Embryonic facial prominence (tissue), 1 donor: ENCODE results near the gene CGREF1.
"Not testable (repeated sequence)": the region's sequence is repeated elsewhere in the genome, so short reads cannot be mapped to it uniquely, and the experiment has no call there.

Experiments
- DNase-seq: peaks from one replicate; pipeline ENCODE4 v3.0.0-alpha.2; 2016; ENCODE audit errors: extremely low spot score

Gene CGREF1

DNA sequence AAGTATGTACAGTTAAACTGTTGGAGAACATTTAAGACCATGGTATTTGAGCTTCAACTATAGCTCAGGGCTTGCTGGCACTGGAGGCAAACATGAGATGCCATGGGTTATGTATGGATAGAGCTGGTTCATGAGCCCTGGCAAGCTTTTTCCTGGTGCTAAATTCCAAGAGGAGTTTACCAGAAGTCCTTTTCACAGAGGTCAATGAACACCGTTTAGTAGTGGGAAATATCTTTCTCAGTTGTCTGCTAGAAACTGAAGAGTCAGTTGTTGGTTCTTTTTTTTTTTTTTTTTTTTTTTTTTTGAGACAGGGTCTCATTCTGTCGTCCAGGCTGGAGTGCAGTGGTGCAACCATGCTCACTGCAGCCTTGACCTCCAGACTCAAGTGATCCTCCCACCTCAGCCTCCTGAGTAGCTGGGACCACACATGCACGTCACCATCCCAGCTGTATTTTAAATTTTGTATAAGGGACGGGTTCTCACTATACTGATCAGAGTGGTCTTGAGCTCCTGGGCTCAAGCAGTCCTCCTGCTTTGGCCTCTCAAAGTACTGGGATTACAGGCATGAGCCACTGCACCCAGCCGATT lies 31.0 kb downstream of the CGREF1 start:
- DNase-seq, result no peak

DNA sequence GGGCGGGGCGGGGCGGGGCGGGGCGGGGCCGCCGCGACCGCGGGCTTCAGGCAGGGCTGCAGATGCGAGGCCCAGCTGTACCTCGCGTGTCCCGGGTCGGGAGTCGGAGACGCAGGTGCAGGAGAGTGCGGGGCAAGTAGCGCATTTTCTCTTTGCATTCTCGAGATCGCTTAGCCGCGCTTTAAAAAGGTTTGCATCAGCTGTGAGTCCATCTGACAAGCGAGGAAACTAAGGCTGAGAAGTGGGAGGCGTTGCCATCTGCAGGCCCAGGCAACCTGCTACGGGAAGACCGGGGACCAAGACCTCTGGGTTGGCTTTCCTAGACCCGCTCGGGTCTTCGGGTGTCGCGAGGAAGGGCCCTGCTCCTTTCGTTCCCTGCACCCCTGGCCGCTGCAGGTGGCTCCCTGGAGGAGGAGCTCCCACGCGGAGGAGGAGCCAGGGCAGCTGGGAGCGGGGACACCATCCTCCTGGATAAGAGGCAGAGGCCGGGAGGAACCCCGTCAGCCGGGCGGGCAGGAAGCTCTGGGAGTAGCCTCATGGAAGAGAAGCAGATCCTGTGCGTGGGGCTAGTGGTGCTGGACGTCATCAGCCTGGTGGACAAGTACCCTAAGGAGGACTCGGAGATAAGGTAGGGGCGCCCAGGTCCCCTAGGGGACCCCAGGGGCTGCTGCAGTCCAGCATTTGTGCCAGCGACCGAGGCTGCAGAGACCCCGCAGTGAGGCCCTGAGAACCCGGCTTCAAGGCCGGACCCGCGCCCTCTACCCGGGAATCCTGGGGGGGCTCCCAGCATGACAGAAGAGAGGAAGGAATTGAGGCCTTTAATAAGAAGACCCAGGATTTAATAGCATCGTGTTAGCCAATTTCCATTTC lies 32.0 kb downstream of the CGREF1 start, which contains the start of gene KHK:
TSS of gene KHK (plus strand) at position 49 of the 870 bp plus-strand sequence. CDS start at position 537, 488 bp downstream.
- no peak for DNase-seq

DNA sequence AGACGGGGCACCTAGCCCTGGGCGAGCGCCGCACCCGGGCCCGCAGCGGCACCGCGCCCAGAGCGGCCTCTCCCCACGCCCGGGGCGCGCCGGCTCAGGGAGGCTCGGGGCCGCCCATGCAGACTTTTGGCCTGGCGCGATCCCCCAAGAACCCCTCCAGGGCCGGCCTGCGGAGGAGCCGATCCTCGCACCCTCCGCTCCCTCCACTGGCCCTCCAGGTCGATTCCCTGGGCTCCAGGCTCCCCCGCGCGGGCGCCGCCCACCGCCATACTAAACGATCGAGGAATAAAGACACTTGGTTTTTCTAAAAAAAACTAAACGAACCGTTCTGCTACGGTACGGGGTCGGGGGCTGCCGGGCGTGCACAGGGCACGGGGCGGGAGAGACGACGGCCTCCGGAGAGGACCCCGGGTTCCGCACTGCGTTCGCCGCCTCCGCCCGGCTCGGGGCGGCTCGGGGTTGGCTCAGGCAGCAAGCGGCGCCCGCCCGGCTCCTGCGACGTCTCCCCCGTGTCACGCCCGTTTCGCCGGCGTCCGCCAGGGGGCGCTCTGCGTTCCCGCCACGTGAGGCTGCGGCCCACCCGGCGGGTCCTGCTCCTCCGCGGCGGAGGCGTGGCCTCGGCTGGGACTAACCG lies 32.7 kb downstream of the CGREF1 start:
- peak; percentile 77 for DNase-seq

DNA sequence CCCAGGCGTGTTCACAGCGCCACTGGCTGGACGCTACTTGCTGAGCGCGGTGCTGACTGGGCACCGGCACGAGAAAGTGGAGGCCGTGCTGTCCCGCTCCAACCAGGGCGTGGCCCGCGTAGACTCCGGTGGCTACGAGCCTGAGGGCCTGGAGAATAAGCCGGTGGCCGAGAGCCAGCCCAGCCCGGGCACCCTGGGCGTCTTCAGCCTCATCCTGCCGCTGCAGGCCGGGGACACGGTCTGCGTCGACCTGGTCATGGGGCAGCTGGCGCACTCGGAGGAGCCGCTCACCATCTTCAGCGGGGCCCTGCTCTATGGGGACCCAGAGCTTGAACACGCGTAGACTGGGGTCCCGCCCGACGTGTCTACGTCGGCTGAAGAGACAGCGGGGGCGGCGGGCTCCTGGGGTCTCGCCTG lies 33.2 kb downstream of the CGREF1 start:
- no peak for DNase-seq

DNA sequence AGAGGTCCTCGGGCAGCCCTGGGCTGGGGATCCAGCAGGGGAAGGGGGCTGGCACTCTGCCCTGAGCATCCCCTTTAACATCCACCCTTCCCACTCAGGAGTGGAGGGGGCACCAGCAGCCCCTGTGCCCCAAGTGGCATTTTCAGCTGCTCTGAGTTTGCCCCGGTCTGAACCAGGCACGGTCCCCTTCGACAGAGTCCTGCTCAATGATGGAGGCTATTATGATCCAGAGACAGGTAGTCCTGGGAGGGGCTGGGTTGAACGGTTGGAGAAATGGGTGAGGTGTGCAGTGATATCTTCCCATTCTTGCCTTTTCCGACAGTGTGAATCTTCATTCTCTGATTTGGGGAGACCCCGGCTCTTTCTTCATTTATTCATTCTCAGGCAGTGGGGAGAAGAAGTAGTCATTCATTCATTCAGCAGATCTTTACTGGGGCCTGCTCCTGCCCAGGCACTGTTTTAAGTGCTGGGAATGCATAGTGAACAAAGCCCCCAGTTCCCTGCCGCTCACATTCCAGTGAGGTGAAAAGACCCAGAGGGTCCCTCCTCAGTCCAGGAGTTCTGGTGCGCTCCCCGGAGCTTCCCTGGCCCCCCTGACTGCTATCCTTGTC lies 33.8 kb downstream of the CGREF1 start:
- no peak for DNase-seq

DNA sequence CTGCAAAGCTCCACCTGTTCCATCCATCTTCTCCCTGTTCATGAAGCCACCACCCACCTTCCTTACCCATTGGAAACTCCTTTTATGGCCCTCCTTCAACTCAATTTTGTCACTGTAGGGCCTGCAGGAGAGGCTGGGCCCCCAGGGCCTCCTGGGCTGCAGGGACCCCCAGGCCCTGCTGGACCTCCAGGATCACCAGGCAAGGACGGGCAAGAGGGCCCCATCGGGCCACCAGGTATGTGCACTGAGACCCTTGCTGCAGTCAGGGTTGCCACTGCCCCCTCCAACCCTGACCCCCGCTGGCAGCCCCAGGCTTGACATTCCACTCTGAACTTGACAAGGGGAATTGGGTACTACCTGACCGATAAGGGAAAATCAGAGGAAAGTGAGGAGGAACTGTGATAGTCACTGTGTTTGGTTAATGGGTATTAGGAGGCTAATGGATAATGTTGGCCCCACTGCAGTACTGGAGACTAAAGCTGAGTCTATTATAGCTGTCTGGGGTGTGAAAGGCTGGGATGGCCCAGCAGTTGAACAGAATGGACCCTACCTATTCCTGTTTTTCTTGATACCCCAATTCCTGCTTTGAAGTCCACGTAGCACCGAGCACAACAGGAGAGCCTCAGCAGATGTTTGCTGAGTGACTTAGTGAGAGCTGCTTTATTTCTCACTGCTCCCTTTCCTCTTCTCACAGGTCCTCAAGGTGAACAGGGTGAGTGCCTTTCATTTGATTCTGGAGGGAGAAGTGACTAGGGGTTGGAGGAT lies 34.4 kb downstream of the CGREF1 start:
- DNase-seq, result no peak

DNA sequence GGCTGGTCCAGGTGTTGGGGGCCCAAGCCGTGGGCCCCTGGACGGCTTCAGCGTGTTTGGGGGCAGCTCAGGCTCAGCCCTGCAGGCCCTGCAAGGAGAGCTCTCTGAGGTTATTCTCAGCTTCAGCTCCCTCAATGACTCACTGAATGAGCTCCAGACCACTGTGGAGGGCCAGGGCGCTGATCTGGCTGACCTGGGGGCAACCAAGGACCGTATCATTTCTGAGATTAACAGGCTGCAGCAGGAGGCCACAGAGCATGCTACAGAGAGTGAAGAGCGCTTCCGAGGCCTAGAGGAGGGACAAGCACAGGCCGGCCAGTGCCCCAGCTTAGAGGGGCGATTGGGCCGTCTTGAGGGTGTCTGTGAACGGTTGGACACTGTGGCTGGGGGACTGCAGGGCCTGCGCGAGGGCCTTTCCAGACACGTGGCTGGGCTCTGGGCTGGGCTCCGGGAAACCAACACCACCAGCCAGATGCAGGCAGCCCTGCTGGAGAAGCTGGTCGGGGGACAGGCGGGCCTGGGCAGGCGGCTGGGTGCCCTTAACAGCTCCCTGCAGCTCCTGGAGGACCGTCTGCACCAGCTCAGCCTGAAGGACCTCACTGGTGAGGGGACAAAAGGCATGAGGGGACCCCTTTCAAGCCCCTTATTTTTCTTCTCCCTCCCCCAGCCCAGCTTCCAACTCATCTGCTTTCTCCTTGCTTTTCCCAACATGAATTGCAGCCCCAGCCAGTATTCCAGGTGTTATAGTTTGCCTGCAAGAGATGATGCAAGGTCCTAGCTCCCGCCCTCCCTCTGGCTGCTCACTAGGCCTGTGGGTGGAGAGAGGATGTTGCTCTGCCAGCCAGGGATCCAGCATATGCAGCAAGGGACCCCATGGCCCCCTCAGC lies 35.3 kb downstream of the CGREF1 start:
- no peak for DNase-seq

DNA sequence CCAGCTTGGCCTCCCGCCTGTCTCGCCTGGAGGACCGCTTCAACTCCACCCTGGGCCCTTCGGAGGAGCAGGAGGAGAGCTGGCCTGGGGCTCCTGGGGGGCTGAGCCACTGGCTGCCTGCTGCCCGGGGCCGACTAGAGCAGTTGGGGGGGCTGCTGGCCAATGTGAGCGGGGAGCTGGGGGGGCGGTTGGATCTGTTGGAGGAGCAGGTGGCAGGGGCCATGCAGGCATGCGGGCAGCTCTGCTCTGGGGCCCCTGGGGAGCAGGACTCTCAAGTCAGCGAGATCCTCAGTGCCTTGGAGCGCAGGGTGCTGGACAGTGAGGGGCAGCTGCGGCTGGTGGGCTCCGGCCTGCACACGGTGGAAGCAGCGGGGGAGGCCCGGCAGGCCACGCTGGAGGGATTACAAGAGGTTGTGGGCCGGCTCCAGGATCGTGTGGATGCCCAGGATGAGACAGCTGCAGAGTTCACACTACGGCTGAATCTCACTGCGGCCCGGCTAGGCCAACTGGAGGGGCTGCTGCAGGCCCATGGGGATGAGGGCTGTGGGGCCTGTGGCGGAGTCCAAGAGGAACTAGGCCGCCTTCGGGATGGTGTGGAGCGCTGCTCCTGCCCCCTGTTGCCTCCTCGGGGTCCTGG lies 36.0 kb downstream of the CGREF1 start:
- no peak for DNase-seq

DNA sequence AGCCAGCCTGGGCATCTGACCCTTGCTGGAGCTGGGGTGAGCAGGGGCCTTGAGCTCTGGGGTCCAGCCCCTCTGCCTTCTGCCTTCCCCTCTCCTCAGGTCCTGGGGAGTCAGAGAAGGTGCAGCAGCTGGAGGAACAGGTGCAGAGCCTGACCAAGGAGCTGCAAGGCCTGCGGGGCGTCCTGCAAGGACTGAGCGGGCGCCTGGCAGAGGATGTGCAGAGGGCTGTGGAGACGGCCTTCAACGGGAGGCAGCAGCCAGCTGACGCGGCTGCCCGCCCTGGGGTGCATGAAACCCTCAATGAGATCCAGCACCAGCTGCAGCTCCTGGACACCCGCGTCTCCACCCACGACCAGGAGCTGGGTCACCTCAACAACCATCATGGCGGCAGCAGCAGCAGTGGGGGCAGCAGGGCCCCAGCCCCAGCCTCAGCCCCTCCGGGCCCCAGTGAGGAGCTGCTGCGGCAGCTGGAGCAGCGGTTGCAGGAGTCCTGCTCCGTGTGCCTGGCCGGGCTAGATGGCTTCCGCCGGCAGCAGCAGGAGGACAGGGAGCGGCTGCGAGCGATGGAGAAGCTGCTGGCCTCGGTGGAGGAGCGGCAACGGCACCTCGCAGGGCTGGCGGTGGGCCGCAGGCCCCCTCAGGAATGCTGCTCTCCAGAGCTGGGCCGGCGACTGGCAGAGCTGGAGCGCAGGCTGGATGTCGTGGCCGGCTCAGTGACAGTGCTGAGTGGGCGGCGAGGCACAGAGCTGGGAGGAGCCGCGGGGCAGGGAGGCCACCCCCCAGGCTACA lies 36.8 kb downstream of the CGREF1 start:
- no peak for DNase-seq

DNA sequence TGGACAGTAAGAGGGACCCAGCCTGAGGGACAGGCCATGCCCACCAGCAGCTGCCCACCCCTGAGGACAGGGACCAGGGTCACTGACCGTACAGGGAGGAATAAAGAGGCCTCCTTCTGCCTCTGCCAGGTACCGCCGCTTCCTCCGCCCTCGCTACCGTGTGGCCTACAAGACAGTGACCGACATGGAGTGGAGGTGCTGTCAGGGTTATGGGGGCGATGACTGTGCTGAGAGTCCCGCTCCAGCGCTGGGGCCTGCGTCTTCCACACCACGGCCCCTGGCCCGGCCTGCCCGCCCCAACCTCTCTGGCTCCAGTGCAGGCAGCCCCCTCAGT lies 38.4 kb downstream of the CGREF1 start:
- no peak for DNase-seq

DNA sequence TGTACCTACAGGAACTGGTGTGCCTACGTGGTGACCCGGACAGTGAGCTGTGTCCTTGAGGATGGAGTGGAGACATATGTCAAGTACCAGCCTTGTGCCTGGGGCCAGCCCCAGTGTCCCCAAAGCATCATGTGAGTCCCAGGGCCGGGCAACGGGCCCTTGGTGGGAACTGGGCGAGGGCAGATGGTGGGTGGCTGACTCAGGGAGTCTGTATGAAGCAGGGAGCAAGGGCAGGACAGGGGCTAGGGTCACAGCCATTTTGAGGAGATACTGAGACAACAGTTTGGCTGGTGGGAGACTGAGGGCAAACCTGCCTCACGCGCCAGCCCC lies 38.8 kb downstream of the CGREF1 start:
- no peak for DNase-seq

DNA sequence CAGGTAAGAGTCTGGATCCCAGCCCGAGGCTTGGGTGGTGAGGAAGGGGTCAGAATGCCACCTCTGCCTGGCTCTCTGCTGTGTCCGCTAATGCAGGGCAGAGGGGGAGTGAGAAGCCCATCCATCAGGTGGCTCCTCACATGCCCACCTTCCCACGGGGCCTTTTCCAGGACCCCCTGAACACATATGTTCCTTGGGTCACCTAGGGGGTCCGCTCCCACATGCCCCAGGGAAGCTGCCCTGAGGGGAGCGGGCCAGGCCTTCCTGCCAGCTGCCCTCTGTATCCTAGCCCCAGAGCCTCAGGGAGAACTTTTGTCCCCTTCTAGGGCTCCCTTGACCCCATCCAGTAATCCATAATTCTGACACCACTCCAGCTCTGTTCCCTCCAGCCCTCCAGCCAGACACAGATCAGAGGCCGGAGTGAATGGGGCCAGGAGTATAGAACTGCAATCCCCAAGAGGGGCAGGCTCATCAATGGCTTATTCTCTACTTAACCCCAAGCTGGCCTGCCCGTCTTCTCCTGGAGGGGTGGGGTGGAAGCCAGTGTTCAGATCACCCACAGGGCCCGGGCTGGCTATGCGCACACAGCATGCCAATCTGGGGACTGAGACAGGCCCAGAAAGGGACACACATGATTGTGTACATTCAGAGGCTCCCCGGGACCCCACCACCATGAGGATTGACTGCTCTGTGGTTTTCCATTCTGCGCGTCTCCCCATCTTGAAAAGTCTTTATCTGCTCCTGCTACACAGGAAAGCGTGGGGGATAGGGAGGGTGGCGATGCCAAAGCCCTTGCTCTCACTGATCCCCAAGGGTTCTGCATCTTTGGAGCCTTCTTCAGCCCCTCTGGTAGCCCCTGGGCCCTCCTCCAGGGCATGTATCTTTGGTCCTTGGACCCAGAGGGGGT lies 39.4 kb downstream of the CGREF1 start:
- no peak for DNase-seq

DNA sequence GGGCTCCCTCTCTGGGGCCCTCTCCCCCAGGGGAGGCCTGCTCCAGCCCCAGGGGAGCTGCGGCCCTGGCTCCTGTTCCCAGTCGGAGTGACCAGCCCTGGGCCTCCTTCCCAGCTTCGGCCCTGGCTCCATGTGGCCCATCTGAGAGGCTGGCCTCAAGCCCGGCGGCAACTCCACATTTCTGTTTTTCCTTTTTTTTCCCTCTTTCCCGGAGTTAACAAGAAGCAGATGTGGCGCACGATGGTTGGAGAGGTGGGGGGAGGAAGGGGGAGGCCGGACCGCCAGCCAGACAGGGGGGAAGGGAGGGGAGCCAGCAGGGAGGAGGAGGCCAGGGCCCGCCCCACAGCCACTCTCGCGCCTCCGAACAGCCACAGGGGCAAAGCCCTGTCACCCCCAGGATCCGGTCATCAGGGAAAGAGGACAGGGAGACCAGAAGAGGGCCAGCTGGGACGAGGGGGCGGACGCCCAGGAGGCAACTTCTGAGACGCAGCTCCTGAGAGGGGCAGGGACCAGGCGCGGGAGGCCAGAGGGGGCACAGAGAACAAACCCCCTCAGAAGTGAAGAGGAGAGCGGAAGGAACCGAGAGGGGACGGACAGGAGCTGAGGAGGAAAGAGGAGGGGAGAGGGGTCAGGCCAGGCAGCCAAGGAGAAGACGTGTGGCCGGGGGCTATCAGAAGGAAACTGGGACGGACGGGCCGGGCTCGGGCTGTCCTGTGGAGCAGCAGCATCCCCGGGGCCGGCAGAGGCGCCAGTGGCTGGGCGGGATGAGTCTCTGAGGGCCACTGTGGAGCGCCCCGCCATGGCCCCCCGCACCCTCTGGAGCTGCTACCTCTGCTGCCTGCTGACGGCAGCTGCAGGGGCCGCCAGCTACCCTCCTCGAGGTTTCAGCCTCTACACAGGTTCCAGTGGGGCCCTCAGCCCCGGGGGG lies 40.4 kb downstream of the CGREF1 start, which contains the start of gene EMILIN1:
TSS of gene EMILIN1 (plus strand) at position 349 of the 928 bp plus-strand sequence. CDS start at position 800, 451 bp downstream.
- DNase-seq, result peak; percentile 91

DNA sequence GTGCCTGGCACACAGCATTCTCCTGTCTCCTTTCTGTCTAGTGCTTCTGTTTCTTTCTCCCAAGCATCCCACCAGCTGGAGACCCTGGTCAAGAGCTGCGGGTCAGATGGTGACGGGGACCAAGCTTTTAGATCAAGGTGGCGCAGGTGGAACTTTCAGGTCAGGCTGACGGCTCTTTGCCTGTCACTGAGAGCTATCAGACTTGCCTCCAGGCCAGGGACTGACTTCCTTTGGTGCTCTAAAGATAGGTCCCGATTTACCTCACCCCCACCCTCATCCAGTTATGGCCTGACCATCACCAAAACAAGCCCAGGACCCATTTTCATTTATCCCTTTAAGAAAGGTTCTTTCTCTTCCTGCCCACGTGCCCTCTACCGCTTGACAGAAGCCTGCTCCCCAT lies 41.7 kb downstream of the CGREF1 start:
- DNase-seq, result no peak

DNA sequence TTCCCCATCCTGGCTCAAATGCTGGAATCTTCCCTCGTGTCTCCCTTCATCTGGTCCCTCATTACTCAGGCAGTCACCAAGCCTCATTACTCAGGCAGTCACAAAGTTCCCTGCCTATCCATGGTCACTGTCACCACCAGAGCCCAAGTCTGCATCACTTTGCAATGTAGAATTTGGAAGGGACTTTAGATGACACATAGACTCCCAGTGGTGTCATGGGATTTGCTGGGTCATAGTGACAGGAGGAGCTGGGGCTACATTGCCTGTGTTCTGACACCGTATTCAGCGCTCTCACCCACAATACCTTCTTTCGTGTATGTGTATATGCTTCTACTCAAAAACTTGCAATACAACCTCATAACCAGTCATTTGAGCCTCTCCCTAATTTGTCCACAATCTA lies 42.6 kb downstream of the CGREF1 start:
- DNase-seq, result no peak

DNA sequence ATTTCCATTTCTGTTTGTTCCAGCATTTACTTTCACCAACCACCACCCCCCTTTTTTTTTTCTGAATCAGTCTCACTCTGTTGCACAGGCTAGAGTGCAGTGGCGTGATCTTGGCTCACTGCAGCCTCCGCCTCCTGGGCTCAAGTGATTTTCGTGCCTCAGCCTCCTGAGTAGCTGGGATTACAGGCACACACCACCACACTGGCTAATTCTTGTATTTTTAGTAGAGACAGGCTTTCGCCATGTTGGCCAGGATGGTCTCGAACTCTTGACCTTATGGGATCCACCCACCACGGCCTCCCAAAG lies 43.4 kb downstream of the CGREF1 start:
- not testable (repeated sequence) for DNase-seq
